ENCODE data around the gene UNKL.
"Not testable (repeated sequence)": the region's sequence is repeated elsewhere in the genome, so short reads cannot be mapped to it uniquely, and the experiment has no call there.

Gene UNKL

DNA sequence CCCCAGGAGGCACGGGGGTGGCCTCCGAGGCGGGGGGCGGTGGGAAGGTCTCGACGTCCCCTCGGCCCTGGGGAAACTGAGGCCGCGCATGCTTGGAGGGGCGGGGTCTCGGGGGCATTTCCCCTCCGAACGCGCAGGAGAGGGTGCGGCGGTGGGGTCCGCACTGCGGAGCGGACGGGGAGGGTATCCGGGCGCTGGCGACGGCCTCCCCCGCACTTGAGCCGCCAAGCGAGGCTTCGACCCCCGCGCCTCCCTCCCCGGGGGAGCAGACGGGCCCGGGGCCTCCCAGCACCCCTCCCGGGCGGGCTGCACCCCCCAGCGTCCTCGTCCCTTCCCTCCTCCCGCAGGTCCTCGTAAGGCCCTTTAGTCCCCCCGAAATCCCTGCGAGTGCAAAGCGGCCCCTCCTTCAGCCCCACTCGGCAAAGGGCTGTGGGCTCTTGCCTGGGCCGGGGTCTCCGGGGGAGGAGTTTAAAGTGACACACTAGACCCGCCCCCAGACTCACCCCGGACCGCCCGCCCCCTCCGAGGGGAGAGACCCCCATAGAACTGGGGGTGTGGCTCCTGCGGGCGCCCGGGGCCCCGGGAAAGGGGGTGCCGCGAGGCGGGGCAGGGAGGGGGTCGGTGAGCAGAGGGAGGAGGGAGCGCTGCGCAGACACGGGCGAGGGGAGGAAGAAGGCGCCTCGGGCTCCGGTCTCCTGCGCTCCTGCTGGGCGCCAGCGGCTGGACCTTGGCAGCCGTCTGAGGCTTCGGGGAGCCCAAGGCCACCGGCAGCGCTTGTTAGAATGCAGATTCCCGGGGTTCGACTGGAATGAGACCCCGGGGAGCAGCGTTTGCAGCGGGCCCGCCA lies 80.4 kb downstream of the UNKL start:
- no peak for DNase-seq

- peak; percentile 52 for DNase-seq
Observed at GRCh38 chr16:1333149-1333812, 81.2 kb downstream of the UNKL start, which contains the start of gene BAIAP3. TSS of gene BAIAP3 (plus strand) at chr16:1333645. CDS start at chr16:1338550, 4,905 bp downstream.

DNA sequence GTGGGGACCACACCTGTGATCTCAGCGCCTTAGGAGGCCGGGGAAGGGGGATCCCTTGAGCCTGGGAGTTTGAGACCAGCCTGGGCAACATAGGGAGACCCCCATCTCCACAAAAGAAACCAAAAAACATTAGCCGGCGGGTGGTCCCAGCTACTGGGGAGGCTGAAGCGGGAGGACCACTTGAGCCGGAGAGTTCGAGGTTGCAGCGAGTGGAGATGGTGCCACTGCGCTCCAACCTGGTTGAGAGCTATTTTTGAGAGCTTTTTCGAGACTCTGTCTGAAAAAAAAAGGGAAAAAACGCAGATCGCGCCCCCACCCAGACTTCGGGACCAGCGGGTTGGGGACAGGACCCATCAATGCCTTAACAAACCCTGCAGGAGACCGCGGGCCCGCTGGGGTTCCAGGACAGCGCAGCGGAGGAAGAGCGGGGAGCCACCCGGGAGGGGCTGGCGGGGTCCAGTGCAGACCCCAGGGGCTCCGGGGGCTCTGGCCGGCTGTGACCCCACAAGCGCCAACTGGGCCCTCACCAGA lies 81.8 kb downstream of the UNKL start:
- no peak for DNase-seq

DNA sequence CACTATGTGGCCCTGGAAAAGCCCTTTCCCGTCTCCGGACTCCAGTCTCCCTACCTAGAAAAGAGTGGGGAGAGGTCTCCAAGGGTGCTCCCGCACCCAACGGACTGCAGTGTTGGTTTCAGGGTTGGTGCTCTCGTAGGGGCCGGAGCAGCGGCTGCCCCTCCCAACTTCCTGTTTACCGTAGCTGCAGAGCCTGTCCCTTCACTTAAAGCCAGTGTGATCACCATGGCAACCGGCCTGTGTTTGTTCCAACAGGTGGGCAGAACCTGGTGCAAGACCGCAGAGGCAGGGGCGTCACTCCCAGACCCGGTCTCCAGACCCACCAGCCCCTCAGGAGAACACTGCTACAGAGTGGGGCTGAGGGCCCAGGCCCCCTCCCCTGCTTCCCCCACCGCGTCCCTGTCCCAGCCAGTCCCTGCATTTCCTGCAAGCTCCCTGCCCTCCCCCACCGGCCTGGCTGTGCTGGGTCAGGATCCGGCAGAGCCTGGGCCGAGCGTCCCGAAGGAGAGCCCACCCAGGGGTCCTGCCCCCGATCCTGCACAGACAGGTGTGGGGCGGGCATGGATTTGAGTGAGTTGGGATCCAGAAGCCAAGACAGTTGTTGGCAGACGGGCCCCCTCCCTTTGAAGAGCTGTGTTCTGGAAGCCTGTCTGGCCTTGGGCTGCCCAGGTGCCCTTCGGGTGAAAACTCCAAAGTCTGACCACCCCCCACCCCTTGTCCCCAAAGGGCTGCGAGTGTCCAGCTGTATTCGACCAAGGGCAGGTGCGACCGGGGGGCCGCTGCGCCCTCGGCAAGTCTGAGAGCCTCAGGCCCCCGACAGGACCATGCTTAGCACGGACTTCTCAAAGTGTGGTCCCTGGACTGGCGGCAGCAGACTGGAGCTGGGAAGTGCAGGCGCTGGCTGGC lies 82.5 kb downstream of the UNKL start:
- no peak for DNase-seq

- DNase-seq, result no peak
Observed at GRCh38 chr16:1330931-1331711, 83.4 kb downstream of the UNKL start.

DNA sequence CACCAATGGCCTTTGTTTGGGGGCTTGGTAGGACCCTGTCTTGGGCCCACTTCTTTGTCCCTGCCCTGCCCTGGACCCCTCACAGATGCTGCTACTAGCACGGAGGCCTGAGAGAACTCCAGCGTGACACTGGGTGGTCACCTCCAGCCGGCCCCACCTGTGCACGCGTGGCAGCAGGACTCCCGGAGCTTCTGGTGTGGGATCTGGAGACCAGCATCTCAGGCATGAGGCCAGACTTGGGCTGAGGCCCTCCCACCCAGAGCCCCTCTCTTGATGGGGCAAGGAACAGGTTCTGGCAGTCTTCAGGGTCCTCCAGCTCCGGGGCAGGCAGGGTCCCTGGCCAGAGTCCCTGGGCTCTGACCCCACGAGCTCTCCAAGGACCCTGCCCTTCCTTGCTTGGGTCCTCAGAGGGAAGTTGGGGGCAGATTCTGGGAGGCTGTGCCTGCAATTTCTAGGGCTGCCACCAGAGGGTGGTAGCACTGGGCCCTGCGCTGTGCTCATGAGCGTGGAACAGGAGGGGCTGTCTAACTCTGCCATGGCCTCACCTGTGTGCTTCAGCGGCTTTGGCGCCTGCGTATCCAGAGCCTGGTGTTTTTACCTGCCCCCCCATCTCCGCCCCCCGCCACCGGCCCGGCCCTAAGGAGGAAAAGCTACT lies 84.1 kb downstream of the UNKL start:
- DNase-seq, result no peak

DNA sequence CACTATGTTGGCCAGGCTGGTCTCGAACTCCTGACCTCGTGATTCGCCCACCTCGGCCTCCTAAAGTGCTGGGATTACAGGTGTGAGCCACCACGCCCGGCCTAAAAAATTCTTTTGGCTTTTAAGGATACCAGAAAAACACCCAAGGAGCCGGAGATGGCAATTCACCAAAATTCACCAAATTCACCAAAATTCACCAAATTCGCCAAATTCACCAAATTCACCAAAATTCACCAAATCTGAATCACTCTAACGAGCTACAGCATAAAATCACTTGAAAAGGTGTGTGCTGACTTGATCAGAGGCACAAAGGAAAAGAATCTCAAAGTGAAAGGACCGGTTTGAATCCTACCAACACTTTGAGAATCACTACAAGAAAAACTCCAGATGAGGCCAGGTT lies 85.5 kb downstream of the UNKL start:
- not testable (repeated sequence) for DNase-seq

GRCh38 chr16:1328136-1328535 lies 86.4 kb downstream of the UNKL start:
- not testable (repeated sequence) for DNase-seq

- no peak for DNase-seq
Observed at GRCh38 chr16:1327619-1327947, 86.9 kb downstream of the UNKL start.

GRCh38 chr16:1326946-1327618 lies 87.4 kb downstream of the UNKL start:
- no peak for DNase-seq

DNA sequence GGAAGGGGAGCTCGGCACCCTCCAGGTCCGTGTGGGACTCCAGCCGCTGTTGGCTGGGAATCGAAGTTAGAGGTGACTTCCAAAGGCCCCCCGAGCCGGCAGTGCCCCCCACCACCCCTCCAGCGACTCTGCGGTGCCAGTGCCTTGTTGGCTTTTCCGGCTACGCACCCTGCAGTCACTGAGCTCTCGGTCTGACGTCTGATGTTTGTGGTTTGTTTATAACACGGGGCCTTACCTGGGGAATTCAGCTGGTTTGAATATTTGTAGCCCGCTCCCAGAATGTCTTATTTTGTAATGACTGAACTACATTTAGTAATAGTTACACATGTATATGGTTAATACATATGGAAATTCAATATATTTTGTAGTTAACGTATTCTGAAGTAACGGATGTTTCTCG lies 88.1 kb downstream of the UNKL start:
- no peak for DNase-seq

- no peak for DNase-seq
Observed at GRCh38 chr16:1325673-1326371, 88.7 kb downstream of the UNKL start.

DNA sequence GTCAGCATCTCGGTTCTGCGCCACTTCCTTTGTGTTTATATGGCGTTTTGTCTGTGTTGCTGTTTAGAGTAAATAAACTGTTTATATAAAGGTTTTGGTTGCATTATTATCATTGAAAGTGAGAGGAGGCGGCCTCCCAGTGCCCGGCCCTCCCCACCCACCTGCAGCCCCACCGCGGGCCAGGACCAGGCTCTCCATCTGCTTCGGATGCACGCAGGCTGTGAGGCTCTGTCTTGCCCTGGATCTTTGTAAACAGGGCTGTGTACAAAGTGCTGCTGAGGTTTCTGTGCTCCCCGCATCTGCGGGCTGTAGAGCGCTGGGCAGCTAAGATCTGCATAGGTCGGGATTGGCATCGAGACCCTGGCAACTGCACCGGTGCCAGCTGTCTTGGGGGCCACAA lies 89.2 kb downstream of the UNKL start:
- no peak for DNase-seq

- no peak for DNase-seq
Observed at GRCh38 chr16:1324286-1324826, 90.1 kb downstream of the UNKL start.

DNA sequence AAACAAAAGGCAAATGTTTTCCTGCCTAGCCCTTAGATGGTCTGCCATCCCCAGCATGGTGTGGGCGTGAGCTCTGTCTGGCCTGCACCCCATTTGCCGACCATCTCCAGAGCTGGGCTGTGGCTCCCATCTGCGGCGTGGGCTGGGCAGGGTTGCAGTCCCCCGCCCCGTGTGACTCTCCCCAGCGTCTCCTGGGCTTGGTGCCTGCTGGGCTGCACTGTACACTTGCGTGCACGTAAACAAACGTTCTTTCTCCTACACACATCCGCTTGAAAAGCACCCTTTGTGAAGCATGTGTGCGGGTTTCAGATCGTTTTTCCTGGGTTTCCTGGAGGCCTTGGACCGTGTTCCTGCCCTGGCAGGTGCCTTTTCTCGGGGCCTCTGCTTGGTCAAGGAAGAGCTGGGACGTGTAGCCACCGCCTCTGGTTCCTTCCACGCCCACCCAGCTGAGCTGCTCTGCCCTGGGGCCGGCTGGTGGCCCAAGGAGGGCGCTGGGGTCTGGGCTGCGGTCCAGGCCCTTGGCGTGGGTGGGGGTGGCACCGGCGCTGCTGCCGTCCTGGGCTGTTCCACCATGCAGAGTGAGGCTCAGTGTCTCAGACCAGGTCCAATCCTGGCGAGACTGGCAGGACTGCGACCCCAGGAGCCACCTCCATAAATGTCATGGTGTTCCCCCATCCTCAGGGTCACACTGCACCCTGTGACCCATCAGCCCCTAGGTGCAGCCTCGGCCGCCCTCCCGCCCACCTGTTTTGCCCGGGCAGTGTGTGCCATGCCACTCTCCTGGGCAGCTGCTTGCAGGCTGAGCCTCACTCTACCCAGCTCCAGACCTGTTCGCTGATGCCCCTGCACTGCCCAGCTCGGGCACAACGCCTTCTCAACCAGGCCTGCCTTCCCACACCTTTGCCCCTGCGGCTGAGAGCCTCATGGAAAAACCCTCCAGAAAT lies 90.9 kb downstream of the UNKL start:
- no peak for DNase-seq

GRCh38 chr16:1322407-1322806 lies 92.1 kb downstream of the UNKL start:
- no peak for DNase-seq

GRCh38 chr16:1320658-1321240 lies 93.8 kb downstream of the UNKL start:
- no peak for DNase-seq

GRCh38 chr16:1320097-1320496 lies 94.4 kb downstream of the UNKL start:
- no peak for DNase-seq

DNA sequence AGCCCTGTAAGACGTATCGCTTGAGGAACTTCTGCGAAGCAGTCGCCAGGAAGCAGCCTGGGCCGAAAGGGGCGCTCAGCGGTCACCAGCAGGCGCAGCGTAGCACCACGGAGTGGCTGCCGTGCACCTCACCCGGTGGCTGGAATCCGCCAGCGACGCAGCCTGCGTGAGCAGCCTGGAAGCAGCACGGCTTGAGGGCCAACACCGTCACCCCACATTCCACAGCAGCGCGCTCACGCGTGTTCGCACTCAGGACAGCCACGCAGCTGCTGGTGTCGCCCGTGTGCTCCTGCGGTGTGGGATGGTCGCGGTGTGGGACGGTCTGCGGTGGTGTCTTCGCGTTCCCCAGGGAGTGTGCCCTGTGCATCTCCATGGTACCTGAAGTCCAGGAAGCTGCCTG lies 95.5 kb downstream of the UNKL start:
- no peak for DNase-seq

All from stimulated activated CD4-positive, alpha-beta T cell treated with anti-CD3 and anti-CD28 coated beads, Interleukin-12 subunit alpha, Interleukin-12 subunit beta, amount 100 ng/mL, for 4 hours (primary cell).